ENCODE data around the gene FARS2.

DNA sequence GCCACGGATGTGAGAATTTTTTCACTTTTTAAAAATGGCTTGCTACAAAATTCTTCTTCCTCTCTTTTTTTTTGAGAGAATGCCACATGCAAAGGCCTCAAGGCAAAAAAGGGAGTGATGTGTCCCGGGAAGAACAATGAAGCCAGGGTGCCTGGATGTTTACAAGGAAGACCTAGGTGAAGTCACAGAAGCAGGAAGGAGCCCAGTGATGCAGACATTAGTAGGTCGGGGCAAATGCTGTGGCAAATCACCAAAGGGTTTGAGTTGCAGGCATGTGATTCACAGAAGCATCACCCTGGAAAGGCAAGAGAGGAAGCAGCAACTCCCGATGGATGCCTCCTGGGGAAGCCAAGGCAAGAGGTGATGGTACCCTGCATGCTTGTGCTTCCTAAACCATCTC is 46.8 kb downstream of the FARS2 start:
- TF ChIP-seq JUND (IDR thresholded peaks at IDR 0.05): no peak
- TF ChIP-seq, protein P1, sequence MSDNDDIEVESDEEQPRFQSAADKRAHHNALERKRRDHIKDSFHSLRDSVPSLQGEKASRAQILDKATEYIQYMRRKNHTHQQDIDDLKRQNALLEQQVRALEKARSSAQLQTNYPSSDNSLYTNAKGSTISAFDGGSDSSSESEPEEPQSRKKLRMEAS (IDR thresholded peaks at IDR 0.05): no peak
- TF ChIP-seq, protein P2, sequence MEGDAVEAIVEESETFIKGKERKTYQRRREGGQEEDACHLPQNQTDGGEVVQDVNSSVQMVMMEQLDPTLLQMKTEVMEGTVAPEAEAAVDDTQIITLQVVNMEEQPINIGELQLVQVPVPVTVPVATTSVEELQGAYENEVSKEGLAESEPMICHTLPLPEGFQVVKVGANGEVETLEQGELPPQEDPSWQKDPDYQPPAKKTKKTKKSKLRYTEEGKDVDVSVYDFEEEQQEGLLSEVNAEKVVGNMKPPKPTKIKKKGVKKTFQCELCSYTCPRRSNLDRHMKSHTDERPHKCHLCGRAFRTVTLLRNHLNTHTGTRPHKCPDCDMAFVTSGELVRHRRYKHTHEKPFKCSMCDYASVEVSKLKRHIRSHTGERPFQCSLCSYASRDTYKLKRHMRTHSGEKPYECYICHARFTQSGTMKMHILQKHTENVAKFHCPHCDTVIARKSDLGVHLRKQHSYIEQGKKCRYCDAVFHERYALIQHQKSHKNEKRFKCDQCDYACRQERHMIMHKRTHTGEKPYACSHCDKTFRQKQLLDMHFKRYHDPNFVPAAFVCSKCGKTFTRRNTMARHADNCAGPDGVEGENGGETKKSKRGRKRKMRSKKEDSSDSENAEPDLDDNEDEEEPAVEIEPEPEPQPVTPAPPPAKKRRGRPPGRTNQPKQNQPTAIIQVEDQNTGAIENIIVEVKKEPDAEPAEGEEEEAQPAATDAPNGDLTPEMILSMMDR (IDR thresholded peaks at IDR 0.05 in 2 of 3, conservative IDR thresholded peaks at IDR 0.05 in 1 of 3; ENCODE audit: borderline replicate concordance in 1 of 3, insufficient read depth in 1 of 3, low read depth in 2 of 3, low read length in 2 of 3): no peak
- no peak for TF ChIP-seq SRF (IDR thresholded peaks at IDR 0.05; ENCODE audit: low read depth)
- no peak for TF ChIP-seq POLR2A (IDR thresholded peaks at IDR 0.05; ENCODE audit: borderline replicate concordance, extremely low read depth, insufficient read depth, insufficient read length)
- TF ChIP-seq, protein P3, sequence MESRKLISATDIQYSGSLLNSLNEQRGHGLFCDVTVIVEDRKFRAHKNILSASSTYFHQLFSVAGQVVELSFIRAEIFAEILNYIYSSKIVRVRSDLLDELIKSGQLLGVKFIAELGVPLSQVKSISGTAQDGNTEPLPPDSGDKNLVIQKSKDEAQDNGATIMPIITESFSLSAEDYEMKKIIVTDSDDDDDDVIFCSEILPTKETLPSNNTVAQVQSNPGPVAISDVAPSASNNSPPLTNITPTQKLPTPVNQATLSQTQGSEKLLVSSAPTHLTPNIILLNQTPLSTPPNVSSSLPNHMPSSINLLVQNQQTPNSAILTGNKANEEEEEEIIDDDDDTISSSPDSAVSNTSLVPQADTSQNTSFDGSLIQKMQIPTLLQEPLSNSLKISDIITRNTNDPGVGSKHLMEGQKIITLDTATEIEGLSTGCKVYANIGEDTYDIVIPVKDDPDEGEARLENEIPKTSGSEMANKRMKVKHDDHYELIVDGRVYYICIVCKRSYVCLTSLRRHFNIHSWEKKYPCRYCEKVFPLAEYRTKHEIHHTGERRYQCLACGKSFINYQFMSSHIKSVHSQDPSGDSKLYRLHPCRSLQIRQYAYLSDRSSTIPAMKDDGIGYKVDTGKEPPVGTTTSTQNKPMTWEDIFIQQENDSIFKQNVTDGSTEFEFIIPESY (IDR thresholded peaks at IDR 0.05; ENCODE audit: extremely low read depth, insufficient replicate concordance, low read length): no peak

All from HCT116 (cell line).